Stimulated activated CD8-positive, alpha-beta memory T cell treated with anti-CD3 and anti-CD28 coated beads, Interleukin-4, amount 100 ng/mL, for 24 hours (primary cell): ENCODE results near the gene MSANTD3.

Experiments
- DNase-seq: peaks from one replicate; pipeline ENCODE4 v3.0.0-alpha.2; 2020; ENCODE audit warnings: low read depth

The MSANTD3 gene

GRCh38 chr9:100465761-100466160, 38.8 kb downstream of the MSANTD3 start:
- no peak for DNase-seq

- no peak for DNase-seq
Observed at GRCh38 chr9:100466171-100466828, 39.4 kb downstream of the MSANTD3 start.

- DNase-seq = no peak
Observed at GRCh38 chr9:100466829-100467221, 39.9 kb downstream of the MSANTD3 start.

- no peak for DNase-seq
Observed at GRCh38 chr9:100468041-100468440, 41.1 kb downstream of the MSANTD3 start.

GRCh38 chr9:100472268-100472667, 45.3 kb downstream of the MSANTD3 start:
- no peak for DNase-seq

- peak; percentile 15 for DNase-seq
Observed at GRCh38 chr9:100472788-100473275, 45.9 kb downstream of the MSANTD3 start, which contains the start of gene TMEFF1. TSS of gene TMEFF1 (plus strand) at chr9:100473149. CDS start at chr9:100473545, 396 bp downstream.

- no peak for DNase-seq
Observed at GRCh38 chr9:100473276-100474081, 46.5 kb downstream of the MSANTD3 start.

GRCh38 chr9:100474082-100474923, 47.4 kb downstream of the MSANTD3 start:
- no peak for DNase-seq

- DNase-seq = no peak
Observed at GRCh38 chr9:100474924-100475276, 48.0 kb downstream of the MSANTD3 start.

- DNase-seq = no peak
Observed at GRCh38 chr9:100477241-100477640, 50.3 kb downstream of the MSANTD3 start.

GRCh38 chr9:100478192-100478591, 51.2 kb downstream of the MSANTD3 start:
- no peak for DNase-seq

GRCh38 chr9:100479820-100480219, 52.9 kb downstream of the MSANTD3 start:
- no peak for DNase-seq

GRCh38 chr9:100485196-100485595, 58.3 kb downstream of the MSANTD3 start:
- DNase-seq = no peak

- DNase-seq = no peak
Observed at GRCh38 chr9:100486479-100487176, 59.7 kb downstream of the MSANTD3 start.

- DNase-seq = no peak
Observed at GRCh38 chr9:100488177-100488576, 61.2 kb downstream of the MSANTD3 start.

- DNase-seq = no peak
Observed at GRCh38 chr9:100489836-100490235, 62.9 kb downstream of the MSANTD3 start.

- no peak for DNase-seq
Observed at GRCh38 chr9:100492952-100493351, 66.0 kb downstream of the MSANTD3 start.

- DNase-seq = no peak
Observed at GRCh38 chr9:100498592-100498991, 71.6 kb downstream of the MSANTD3 start.

- DNase-seq = no peak
Observed at GRCh38 chr9:100499460-100499859, 72.5 kb downstream of the MSANTD3 start.

GRCh38 chr9:100499866-100500265, 72.9 kb downstream of the MSANTD3 start:
- DNase-seq = no peak
